ENCODE measurements around the gene TSHZ2. TPM values are rescaled to one million over a fixed set of nuclear protein-coding genes. Genes with fewer than 3 reads are reported as not detected.

The TSHZ2 gene
- total and polyA plus RNA-seq, 9 of the 15 experiments (the other 6 are each of a cell fraction or from before 2014, with no cell fraction given), result 0.03 to 0.20 (median 0.05) TPM; not detected in 4

DNA sequence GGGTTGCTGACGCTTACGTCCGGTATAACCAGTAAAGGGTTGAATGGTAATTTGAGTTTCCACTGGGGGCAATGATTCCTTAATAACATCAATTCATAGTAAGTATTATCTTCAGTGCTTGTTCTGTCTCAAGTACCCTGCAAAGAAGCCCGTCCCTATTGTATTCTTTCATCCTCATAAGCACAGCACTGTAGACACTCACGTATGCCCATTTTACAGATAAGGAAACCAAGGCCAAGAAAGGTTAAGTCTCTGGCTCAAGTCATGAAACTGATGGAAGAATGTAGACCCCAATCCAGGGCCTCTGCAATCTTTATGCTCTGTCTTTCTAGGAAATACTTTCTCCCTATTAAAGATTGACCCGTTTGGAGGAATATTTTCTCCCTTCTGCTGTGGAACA is 370.3 kb downstream of the TSHZ2 start (continued):
- TF ChIP-seq TFE3 (CRISPR knock-in tag; IDR thresholded peaks at IDR 0.05) (no peak), ZNF318 (IDR thresholded peaks at IDR 0.05; ENCODE audit: borderline replicate concordance in 1 of 2, low read depth in 1 of 2) (no peak), NCOA4 (IDR thresholded peaks at IDR 0.05; ENCODE audit: partially characterized antibody) (no peak), CREBBP (IDR thresholded peaks at IDR 0.05; ENCODE audit: low read depth, low read length) (no peak)
